ENCODE data around the gene MRPL52.

The MRPL52 gene

DNA sequence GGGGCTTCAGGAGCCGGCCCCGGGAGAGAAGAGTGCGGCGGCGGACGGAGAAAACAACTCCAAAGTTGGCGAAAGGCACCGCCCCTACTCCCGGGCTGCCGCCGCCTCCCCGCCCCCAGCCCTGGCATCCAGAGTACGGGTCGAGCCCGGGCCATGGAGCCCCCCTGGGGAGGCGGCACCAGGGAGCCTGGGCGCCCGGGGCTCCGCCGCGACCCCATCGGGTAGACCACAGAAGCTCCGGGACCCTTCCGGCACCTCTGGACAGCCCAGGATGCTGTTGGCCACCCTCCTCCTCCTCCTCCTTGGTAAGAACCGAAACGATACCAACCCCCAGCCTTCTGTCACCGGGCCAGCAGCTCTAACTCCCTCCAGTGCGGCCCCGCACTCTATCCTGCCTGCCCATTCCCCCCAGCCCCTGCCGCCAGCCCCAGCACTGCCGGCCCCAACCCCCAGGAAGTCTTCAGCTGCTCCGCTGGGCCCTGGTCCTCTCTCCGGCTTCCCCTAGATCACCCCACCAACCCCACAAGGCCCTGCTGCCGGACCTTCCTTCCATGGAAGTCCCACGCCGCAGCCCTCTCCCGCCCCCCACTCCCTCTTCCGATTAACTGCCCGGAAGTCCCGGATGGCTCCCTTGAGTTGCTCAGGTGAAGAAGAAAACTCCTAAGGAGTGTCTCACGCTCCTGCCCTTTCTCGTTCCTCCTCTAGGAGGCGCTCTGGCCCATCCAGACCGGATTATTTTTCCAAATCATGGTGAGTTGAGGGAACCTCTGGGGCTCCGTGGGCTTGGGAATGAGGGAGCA, 42.5 kb downstream of the MRPL52 start:
- peak overlapping the region; percentile 85 for H3K27ac ChIP-seq (replicated peaks)
- TF ChIP-seq SPI1 (IDR thresholded peaks at IDR 0.05; ENCODE audit: borderline replicate concordance, low read depth) = no peak
- TF ChIP-seq, protein P1, sequence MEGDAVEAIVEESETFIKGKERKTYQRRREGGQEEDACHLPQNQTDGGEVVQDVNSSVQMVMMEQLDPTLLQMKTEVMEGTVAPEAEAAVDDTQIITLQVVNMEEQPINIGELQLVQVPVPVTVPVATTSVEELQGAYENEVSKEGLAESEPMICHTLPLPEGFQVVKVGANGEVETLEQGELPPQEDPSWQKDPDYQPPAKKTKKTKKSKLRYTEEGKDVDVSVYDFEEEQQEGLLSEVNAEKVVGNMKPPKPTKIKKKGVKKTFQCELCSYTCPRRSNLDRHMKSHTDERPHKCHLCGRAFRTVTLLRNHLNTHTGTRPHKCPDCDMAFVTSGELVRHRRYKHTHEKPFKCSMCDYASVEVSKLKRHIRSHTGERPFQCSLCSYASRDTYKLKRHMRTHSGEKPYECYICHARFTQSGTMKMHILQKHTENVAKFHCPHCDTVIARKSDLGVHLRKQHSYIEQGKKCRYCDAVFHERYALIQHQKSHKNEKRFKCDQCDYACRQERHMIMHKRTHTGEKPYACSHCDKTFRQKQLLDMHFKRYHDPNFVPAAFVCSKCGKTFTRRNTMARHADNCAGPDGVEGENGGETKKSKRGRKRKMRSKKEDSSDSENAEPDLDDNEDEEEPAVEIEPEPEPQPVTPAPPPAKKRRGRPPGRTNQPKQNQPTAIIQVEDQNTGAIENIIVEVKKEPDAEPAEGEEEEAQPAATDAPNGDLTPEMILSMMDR (IDR thresholded peaks at IDR 0.05; ENCODE audit: insufficient read depth, low read length) = peak; percentile 97
- H3K27me3 ChIP-seq (ENCODE audit: insufficient read depth, poor library complexity, severe bottlenecking) = no peaks in the 10 kb centered on the region
- DNase-seq (ENCODE audit: low read depth in 1 of 2, low spot score in 1 of 2) = peak; percentile 72 to 86
- H3K4me3 ChIP-seq (replicated peaks; ENCODE audit: insufficient read depth, low read length) = peak overlapping the region; percentile 99

DNA sequence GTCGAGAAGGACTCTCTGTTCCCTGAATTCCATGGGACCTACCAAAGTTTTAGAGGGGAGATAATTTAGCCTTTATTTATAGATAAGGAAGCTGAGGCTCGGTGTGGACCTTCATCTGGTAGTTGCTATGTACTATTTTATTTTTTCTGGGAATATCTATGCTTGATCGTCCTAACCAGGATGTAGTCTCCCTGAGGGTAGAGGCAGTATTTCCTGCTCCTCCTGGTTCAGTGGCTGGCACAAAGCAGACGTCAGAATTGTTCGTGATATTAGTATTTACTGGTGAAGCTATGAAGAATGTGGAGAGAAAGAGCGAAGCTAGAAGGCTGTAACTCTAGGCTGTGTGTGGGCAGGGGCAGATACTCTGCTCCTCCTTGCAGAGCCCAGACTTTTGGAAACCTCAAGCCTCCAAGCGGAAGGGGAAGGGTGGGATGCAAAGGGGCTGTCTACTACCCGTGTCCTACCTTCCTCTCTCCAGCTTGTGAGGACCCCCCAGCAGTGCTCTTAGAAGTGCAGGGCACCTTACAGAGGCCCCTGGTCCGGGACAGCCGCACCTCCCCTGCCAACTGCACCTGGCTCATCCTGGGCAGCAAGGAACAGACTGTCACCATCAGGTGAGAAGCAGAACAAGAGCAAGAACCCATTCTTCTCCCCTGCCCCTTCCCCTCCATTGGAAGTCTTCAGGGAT, 43.3 kb downstream of the MRPL52 start:
- no peak for DNase-seq (ENCODE audit: low read depth in 1 of 2, low spot score in 1 of 2)
- TF ChIP-seq, protein P2, sequence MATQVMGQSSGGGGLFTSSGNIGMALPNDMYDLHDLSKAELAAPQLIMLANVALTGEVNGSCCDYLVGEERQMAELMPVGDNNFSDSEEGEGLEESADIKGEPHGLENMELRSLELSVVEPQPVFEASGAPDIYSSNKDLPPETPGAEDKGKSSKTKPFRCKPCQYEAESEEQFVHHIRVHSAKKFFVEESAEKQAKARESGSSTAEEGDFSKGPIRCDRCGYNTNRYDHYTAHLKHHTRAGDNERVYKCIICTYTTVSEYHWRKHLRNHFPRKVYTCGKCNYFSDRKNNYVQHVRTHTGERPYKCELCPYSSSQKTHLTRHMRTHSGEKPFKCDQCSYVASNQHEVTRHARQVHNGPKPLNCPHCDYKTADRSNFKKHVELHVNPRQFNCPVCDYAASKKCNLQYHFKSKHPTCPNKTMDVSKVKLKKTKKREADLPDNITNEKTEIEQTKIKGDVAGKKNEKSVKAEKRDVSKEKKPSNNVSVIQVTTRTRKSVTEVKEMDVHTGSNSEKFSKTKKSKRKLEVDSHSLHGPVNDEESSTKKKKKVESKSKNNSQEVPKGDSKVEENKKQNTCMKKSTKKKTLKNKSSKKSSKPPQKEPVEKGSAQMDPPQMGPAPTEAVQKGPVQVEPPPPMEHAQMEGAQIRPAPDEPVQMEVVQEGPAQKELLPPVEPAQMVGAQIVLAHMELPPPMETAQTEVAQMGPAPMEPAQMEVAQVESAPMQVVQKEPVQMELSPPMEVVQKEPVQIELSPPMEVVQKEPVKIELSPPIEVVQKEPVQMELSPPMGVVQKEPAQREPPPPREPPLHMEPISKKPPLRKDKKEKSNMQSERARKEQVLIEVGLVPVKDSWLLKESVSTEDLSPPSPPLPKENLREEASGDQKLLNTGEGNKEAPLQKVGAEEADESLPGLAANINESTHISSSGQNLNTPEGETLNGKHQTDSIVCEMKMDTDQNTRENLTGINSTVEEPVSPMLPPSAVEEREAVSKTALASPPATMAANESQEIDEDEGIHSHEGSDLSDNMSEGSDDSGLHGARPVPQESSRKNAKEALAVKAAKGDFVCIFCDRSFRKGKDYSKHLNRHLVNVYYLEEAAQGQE (IDR thresholded peaks at IDR 0.05; ENCODE audit: insufficient replicate concordance, low read depth) = no peak
- no peak for TF ChIP-seq POLR2AphosphoS5 (IDR thresholded peaks at IDR 0.05; ENCODE audit: low read depth)
- no peak for TF ChIP-seq GABPA (IDR thresholded peaks at IDR 0.05; ENCODE audit: low read depth)
- TF ChIP-seq, protein P1 (IDR thresholded peaks at IDR 0.05; ENCODE audit: insufficient read depth, low read length) = no peak
- TF ChIP-seq SPI1 (IDR thresholded peaks at IDR 0.05; ENCODE audit: borderline replicate concordance, low read depth) = no peak
- no peaks in the 10 kb centered on the region for H3K27me3 ChIP-seq (ENCODE audit: insufficient read depth, poor library complexity, severe bottlenecking)
- H3K4me3 ChIP-seq (replicated peaks; ENCODE audit: insufficient read depth, low read length) = peak overlapping the region; percentile 99
- peak overlapping the region; percentile 85; the same call in 1 of the 2 replicates for H3K27ac ChIP-seq (replicated peaks)

DNA sequence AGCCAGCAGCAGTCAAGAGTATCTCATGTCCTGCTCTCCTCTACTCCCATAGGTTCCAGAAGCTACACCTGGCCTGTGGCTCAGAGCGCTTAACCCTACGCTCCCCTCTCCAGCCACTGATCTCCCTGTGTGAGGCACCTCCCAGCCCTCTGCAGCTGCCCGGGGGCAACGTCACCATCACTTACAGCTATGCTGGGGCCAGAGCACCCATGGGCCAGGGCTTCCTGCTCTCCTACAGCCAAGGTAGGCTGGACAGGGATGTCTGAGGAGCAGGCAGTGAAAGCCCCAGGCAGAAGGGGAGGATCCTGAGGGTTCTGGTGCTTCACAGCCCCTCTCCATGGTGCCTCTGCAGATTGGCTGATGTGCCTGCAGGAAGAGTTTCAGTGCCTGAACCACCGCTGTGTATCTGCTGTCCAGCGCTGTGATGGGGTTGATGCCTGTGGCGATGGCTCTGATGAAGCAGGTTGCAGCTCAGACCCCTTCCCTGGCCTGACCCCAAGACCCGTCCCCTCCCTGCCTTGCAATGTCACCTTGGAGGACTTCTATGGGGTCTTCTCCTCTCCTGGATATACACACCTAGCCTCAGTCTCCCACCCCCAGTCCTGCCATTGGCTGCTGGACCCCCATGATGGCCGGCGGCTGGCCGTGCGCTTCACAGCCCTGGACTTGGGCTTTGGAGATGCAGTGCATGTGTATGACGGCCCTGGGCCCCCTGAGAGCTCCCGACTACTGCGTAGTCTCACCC, 45.5 kb downstream of the MRPL52 start:
- no peaks in the 10 kb centered on the region for H3K27me3 ChIP-seq (ENCODE audit: insufficient read depth, poor library complexity, severe bottlenecking)
- DNase-seq (ENCODE audit: low read depth in 1 of 2, low spot score in 1 of 2) = no peak
- TF ChIP-seq POLR2AphosphoS5 (IDR thresholded peaks at IDR 0.05; ENCODE audit: low read depth) = no peak
- TF ChIP-seq, protein P1 (IDR thresholded peaks at IDR 0.05; ENCODE audit: insufficient read depth, low read length) = no peak
- no peak for TF ChIP-seq GABPA (IDR thresholded peaks at IDR 0.05; ENCODE audit: low read depth)
- TF ChIP-seq, protein P2 (IDR thresholded peaks at IDR 0.05; ENCODE audit: insufficient replicate concordance, low read depth) = no peak
- no peak for TF ChIP-seq SPI1 (IDR thresholded peaks at IDR 0.05; ENCODE audit: borderline replicate concordance, low read depth)
- no peak overlapping the region for H3K27ac ChIP-seq (replicated peaks)
- H3K4me3 ChIP-seq (replicated peaks; ENCODE audit: insufficient read depth, low read length) = no peak overlapping the region
